Lower lobe of right lung (tissue), 2 donors: ENCODE data around the gene UVRAG. TPM values are rescaled to one million over a fixed set of nuclear protein-coding genes. Genes with fewer than 3 reads are reported as not detected.
"Not testable (repeated sequence)": the region's sequence is repeated elsewhere in the genome, so short reads cannot be mapped to it uniquely, and the experiment has no call there.

Experiments used
- ATAC-seq, 2 donors: fragments of 200-7000 bp; cut with Tn5 transposase; one replicate each; pipeline ENCODE4 v1.9.1; 2020 to 2022; ENCODE audit warnings: mild to moderate bottlenecking in 2 of 2, moderate library complexity in 2 of 2
- DNase-seq: peaks from one replicate; pipeline ENCODE4 v3.0.0-alpha.2; 2020
- H3K27ac ChIP-seq: fragments of 200-600 bp; one replicate; pipeline ENCODE4 v1.8.0; 2022
- H3K27me3 ChIP-seq: fragments of 200-600 bp; one replicate; pipeline ENCODE4 v1.8.0; 2022; ENCODE audit warnings: low read depth
- H3K36me3 ChIP-seq: fragments of 200-600 bp; one replicate; pipeline ENCODE4 v1.8.0; 2022; ENCODE audit warnings: mild to moderate bottlenecking
- H3K4me1 ChIP-seq: fragments of 200-600 bp; one replicate; pipeline ENCODE4 v1.8.0; 2022
- H3K4me3 ChIP-seq: fragments of 200-600 bp; one replicate; pipeline ENCODE4 v1.8.0; 2022; ENCODE audit warnings: mild to moderate bottlenecking
- H3K9me3 ChIP-seq: fragments of 200-600 bp; one replicate; pipeline ENCODE4 v1.8.0; 2022
- intact Hi-C: fragments of 100-400 bp; cut with DNase I; formaldehyde crosslinking; loops from one replicate; pipeline ENCODE4 v1.11.0; 2022
- total RNA-seq: library from RNA; stranded (reverse); fragmentation: NEBNext Ultra II Directional; extraction: Animal tissue kit (Norgen Biotek cat#: 25700); gene quantifications from one replicate; pipeline ENCODE4 v1.2.1, GENCODE V29; 2021
- TF ChIP-seq, protein P1 (sequence below): fragments of 200-600 bp; IDR thresholded peaks from one replicate; pipeline ENCODE4 v1.8.0; 2022; ENCODE audit warnings: antibody characterized with exemption, mild to moderate bottlenecking
- donor health status: DM: no; HTN: yes; CAD: no; lungs with severe emphysema.

The UVRAG gene
- total RNA-seq, 1 donor from 2014 or later = 36.0 TPM

DNA sequence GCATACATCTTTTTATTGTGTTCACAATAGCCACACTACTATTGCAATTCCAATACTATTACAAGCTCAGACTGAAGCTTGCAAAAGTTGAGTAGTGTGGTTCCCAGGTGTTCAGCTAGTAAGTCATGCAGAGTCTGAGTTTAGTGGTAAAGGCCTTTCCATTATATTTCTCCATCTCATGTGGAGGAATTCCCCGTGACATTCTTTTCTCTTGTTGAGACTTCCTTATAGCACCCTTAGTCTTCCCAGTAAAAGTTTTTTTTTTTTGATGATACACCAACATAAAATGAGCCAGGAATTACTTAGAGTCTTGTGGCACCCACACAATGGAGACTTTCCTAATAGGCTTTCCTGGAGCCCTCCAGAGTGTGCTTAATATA, 110.8 kb downstream of the UVRAG start:
- no peak for DNase-seq
- no peaks in the 10 kb centered on the region for H3K27me3 ChIP-seq
- peaks cover 5% of the 10 kb centered on the region for H3K4me1 ChIP-seq
- no peaks in the 10 kb centered on the region for H3K9me3 ChIP-seq
- no peak overlapping the region for H3K4me3 ChIP-seq
- no peaks in the 10 kb centered on the region for H3K36me3 ChIP-seq
- no peak overlapping the region for H3K27ac ChIP-seq
- intact Hi-C loops = no loop called here
- TF ChIP-seq, protein P1, sequence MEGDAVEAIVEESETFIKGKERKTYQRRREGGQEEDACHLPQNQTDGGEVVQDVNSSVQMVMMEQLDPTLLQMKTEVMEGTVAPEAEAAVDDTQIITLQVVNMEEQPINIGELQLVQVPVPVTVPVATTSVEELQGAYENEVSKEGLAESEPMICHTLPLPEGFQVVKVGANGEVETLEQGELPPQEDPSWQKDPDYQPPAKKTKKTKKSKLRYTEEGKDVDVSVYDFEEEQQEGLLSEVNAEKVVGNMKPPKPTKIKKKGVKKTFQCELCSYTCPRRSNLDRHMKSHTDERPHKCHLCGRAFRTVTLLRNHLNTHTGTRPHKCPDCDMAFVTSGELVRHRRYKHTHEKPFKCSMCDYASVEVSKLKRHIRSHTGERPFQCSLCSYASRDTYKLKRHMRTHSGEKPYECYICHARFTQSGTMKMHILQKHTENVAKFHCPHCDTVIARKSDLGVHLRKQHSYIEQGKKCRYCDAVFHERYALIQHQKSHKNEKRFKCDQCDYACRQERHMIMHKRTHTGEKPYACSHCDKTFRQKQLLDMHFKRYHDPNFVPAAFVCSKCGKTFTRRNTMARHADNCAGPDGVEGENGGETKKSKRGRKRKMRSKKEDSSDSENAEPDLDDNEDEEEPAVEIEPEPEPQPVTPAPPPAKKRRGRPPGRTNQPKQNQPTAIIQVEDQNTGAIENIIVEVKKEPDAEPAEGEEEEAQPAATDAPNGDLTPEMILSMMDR = no peak
- no peak for ATAC-seq

DNA sequence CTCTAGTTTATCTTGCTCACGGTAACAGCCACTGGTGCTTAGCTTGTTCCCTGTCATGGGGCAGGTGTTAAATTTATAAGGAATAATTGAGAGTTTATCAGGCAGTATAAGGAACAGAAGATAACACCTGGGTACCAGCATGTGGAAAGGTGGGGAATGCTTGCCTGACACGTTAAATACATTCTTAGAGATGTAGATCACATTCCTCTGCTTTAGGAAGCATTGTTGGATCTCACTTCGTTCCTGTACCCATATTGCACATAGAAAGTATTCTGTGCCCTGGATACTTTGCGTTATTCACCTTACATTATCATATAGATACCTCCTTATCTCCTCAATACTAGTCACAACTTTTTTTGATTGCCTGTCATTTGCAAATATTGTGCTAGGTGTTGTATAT, 114.7 kb downstream of the UVRAG start:
- no peak overlapping the region for H3K27ac ChIP-seq
- H3K27me3 ChIP-seq = no peaks in the 10 kb centered on the region
- no peaks in the 10 kb centered on the region for H3K36me3 ChIP-seq
- H3K4me1 ChIP-seq = peaks cover 3% of the 10 kb centered on the region
- TF ChIP-seq, protein P1 = no peak
- ATAC-seq = no peak
- DNase-seq = no peak
- no peaks in the 10 kb centered on the region for H3K9me3 ChIP-seq
- H3K4me3 ChIP-seq = no peak overlapping the region
- intact Hi-C loops = no loop called here

DNA sequence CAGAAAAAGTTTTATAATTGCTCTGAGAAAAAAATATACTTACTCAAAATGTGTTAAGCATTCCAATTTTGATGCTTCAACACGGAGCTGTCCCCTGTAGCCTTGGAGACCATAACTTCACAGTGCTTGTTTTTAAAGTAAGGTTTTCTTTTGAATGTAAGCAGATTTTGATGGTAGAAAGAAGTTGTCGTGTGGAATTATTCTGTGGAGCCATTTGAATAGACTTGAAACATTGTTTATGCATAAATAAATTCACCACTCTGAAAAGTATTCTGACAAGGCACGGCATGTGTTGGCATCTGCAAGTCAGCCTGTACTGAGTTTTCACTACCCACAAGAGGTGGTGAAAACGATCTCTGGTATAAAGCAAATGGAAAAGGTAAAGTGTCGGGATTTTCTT, 115.5 kb downstream of the UVRAG start:
- ATAC-seq (no peak), DNase-seq (no peak)
- H3K27ac ChIP-seq = no peak overlapping the region
- no peak overlapping the region for H3K4me3 ChIP-seq
- intact Hi-C loops = no loop called here
- TF ChIP-seq, protein P1 = no peak
- H3K4me1 ChIP-seq = no peaks in the 10 kb centered on the region
- no peaks in the 10 kb centered on the region for H3K9me3 ChIP-seq
- no peaks in the 10 kb centered on the region for H3K36me3 ChIP-seq
- no peaks in the 10 kb centered on the region for H3K27me3 ChIP-seq

DNA sequence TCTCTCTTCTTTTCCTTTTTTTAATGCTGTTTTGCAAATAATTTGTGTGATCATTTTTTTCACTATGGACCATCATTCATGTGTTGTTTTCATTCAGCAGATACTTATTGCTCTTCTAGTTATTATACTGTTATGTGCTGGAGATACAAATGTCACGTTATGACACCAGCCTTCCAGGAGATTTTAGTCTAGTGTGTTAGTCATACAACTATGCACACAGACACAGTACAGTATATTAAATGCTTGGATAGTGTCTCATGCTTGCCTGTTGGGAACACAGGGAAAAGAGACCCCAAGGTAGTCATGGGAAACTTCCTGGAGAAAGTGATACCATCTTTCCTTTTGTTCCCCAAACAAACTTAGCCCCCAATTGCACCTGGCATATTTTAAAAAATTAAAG, 116.1 kb downstream of the UVRAG start:
- TF ChIP-seq, protein P1 = no peak
- H3K36me3 ChIP-seq = no peaks in the 10 kb centered on the region
- no peak for DNase-seq
- H3K27me3 ChIP-seq = no peaks in the 10 kb centered on the region
- H3K4me1 ChIP-seq = no peaks in the 10 kb centered on the region
- no peak overlapping the region for H3K27ac ChIP-seq
- intact Hi-C loops = no loop called here
- H3K9me3 ChIP-seq = no peaks in the 10 kb centered on the region
- H3K4me3 ChIP-seq = no peak overlapping the region
- no peak for ATAC-seq

GRCh38 chr11:75933736-75934135, 118.7 kb downstream of the UVRAG start:
- DNase-seq, H3K36me3 ChIP-seq, H3K4me3 ChIP-seq, intact Hi-C loops, H3K9me3 ChIP-seq, H3K4me1 ChIP-seq, H3K27me3 ChIP-seq, ATAC-seq, H3K27ac ChIP-seq: not testable (repeated sequence)

DNA sequence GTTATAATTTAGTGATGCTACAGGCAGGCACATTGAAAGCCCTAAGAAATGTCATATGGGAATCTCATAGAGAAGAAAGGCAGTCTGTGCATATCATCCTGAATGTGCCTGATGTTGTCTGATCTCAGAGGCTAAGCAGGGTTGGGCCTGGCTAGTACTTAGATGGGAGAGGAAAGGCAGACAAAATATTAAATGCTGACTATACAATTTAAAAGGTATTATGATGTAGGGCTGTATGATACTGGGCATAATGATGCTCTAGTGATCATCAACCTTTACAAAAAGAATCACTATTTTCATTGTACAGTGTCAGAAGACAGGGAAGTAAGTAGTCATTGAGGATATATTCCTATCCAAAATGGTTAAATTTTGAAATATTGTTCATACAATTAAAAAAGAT, 119.8 kb downstream of the UVRAG start:
- Histone ChIP-seq H3K27me3 (no peaks in the 10 kb centered on the region), H3K36me3 (no peaks in the 10 kb centered on the region), H3K27ac (no peak overlapping the region), H3K4me3 (no peak overlapping the region), H3K4me1 (no peaks in the 10 kb centered on the region), H3K9me3 (no peaks in the 10 kb centered on the region)
- intact Hi-C loops = no loop called here
- TF ChIP-seq, protein P1 = no peak
- no peak for DNase-seq
- ATAC-seq = no peak
